Left lobe of liver (tissue), 2 donors: ENCODE data around the gene HMX2. TPM values are rescaled to one million over a fixed set of nuclear protein-coding genes. Genes with fewer than 3 reads are reported as not detected.
"Not testable (repeated sequence)": the region's sequence is repeated elsewhere in the genome, so short reads cannot be mapped to it uniquely, and the experiment has no call there.

Experiments
- ATAC-seq: fragments of 200-7000 bp; cut with Tn5 transposase; one replicate; pipeline ENCODE4 v1.9.1; 2020; ENCODE audit warnings: mild to moderate bottlenecking, moderate library complexity
- DNase-seq: peaks from one replicate; pipeline ENCODE4 v3.0.0-alpha.2; 2020; ENCODE audit warnings: low spot score
- total RNA-seq: library from RNA; stranded (reverse); gene quantifications from one replicate; pipeline ENCODE4 v1.2.1, GENCODE V29; 2021
- donor health status: DM: no; HTN: no; CAD: no; lungs with moderate emphysema.
- donor health status: DM: no; HTN: yes; CAD: no.

The HMX2 gene
- total RNA-seq, 1 donor from 2014 or later, result not detected

- DNase-seq (no peak), ATAC-seq (no peak)
Measured at GRCh38 chr10:123150271-123150985, 2.5 kb downstream of the HMX2 start.

- ATAC-seq (no peak), DNase-seq (no peak)
Measured at GRCh38 chr10:123150986-123151736, 3.2 kb downstream of the HMX2 start.

GRCh38 chr10:123151737-123152135 lies 3.8 kb downstream of the HMX2 start:
- no peak for DNase-seq
- no peak for ATAC-seq

GRCh38 chr10:123153486-123154091 lies 5.7 kb downstream of the HMX2 start:
- DNase-seq (no peak), ATAC-seq (no peak)

GRCh38 chr10:123154092-123154710 lies 6.3 kb downstream of the HMX2 start, which contains the start of gene BUB3:
TSS of gene BUB3 (plus strand) at chr10:123154402. CDS start at chr10:123154918, 516 bp downstream.
- ATAC-seq, result peak; percentile 95
- peak; percentile 99 for DNase-seq

- DNase-seq (peak; percentile 62), ATAC-seq (peak; percentile 60)
Measured at GRCh38 chr10:123154711-123155505, 7.0 kb downstream of the HMX2 start.

- DNase-seq (no peak), ATAC-seq (no peak)
Measured at GRCh38 chr10:123156078-123156477, 8.1 kb downstream of the HMX2 start.

- ATAC-seq (no peak), DNase-seq (no peak)
Measured at GRCh38 chr10:123157210-123157609, 9.3 kb downstream of the HMX2 start.

- ATAC-seq (no peak), DNase-seq (no peak)
Measured at GRCh38 chr10:123158682-123159081, 10.7 kb downstream of the HMX2 start.

GRCh38 chr10:123160311-123160980 lies 12.5 kb downstream of the HMX2 start:
- no peak for ATAC-seq
- DNase-seq, result no peak

GRCh38 chr10:123164319-123164718 lies 16.4 kb downstream of the HMX2 start:
- DNase-seq (no peak), ATAC-seq (no peak)

GRCh38 chr10:123165445-123166072 lies 17.6 kb downstream of the HMX2 start:
- ATAC-seq (no peak), DNase-seq (no peak)

GRCh38 chr10:123166618-123167017 lies 18.7 kb downstream of the HMX2 start:
- no peak for ATAC-seq
- no peak for DNase-seq

- DNase-seq, result peak; percentile 58
- ATAC-seq, result peak; percentile 99
Measured at GRCh38 chr10:123170961-123171360, 23.0 kb downstream of the HMX2 start.

GRCh38 chr10:123171616-123172015 lies 23.7 kb downstream of the HMX2 start:
- not testable (repeated sequence) for ATAC-seq, DNase-seq

- no peak for ATAC-seq
- no peak for DNase-seq
Measured at GRCh38 chr10:123175389-123176387, 27.8 kb downstream of the HMX2 start.

GRCh38 chr10:123178390-123178789 lies 30.5 kb downstream of the HMX2 start:
- not testable (repeated sequence) for DNase-seq, ATAC-seq
